NCI-H146 (cell line): ENCODE data around the gene ANGPT4.

Source experiments
- DNase-seq: peaks from one replicate; lab custom pipeline; 2025; lab: John Stamatoyannopoulos, UW

The ANGPT4 gene

GRCh38 chr20:916125-916799, at the start of gene ANGPT4:
Gene ANGPT4, minus strand, starts transcription at chr20:916334. Its CDS starts 120 bp downstream, at chr20:916214.
- DNase-seq, result no peak

GRCh38 chr20:963795-964194, 47.7 kb upstream of the ANGPT4 start:
- DNase-seq, result no peak

- no peak for DNase-seq
Measured at GRCh38 chr20:962683-963082, 46.5 kb upstream of the ANGPT4 start.

GRCh38 chr20:962223-962622, 46.1 kb upstream of the ANGPT4 start:
- no peak for DNase-seq

GRCh38 chr20:961768-962167, 45.6 kb upstream of the ANGPT4 start:
- DNase-seq, result no peak

GRCh38 chr20:959996-960615, 44.0 kb upstream of the ANGPT4 start:
- no peak for DNase-seq

GRCh38 chr20:958936-959815, 43.0 kb upstream of the ANGPT4 start:
- no peak for DNase-seq

- no peak for DNase-seq
Measured at GRCh38 chr20:957544-957943, 41.4 kb upstream of the ANGPT4 start.

GRCh38 chr20:956330-956951, 40.3 kb upstream of the ANGPT4 start:
- peak; percentile 67 for DNase-seq

- no peak for DNase-seq
Measured at GRCh38 chr20:955656-956055, 39.5 kb upstream of the ANGPT4 start.

GRCh38 chr20:955111-955510, 39.0 kb upstream of the ANGPT4 start:
- DNase-seq, result no peak

GRCh38 chr20:953742-954141, 37.6 kb upstream of the ANGPT4 start:
- no peak for DNase-seq

- DNase-seq, result no peak
Measured at GRCh38 chr20:952196-952795, 36.2 kb upstream of the ANGPT4 start.

- no peak for DNase-seq
Measured at GRCh38 chr20:951384-952169, 35.4 kb upstream of the ANGPT4 start.

GRCh38 chr20:949717-950116, 33.6 kb upstream of the ANGPT4 start:
- DNase-seq, result no peak

- DNase-seq, result no peak
Measured at GRCh38 chr20:946826-947225, 30.7 kb upstream of the ANGPT4 start.

GRCh38 chr20:945841-946240, 29.7 kb upstream of the ANGPT4 start:
- peak; percentile 58 for DNase-seq

- no peak for DNase-seq
Measured at GRCh38 chr20:944774-945410, 28.8 kb upstream of the ANGPT4 start.

- DNase-seq, result no peak
Measured at GRCh38 chr20:944148-944547, 28.0 kb upstream of the ANGPT4 start.

- DNase-seq, result no peak
Measured at GRCh38 chr20:942611-943010, 26.5 kb upstream of the ANGPT4 start.

GRCh38 chr20:940926-941325, 24.8 kb upstream of the ANGPT4 start:
- DNase-seq, result no peak
